Measurements from ENCODE around the gene PLA2G2F. TPM values are rescaled to one million over a fixed set of nuclear protein-coding genes. Genes with fewer than 3 reads are reported as not detected.

PLA2G2F gene
- total RNA-seq, 2 experiments from 2014 or later = not detected

DNA sequence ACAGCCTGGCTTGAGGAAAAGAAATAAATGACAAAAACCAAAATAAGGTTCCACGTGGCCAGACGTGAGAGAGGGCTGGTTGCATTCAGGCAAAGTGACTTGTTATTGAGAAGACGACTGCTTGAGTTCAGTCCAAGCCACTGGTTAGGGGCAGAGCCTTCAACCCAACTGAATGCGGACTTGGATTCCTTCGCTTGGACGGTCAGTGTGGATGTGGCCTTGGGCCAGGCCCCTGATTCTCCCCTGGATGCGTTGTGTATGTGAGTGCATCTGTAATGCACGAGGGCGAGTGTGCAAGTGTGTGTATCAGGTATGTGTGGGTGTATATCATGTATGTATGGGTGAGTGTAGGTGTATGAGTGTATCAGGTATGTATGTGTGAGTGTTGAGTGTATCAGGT lies 1.9 kb downstream of the PLA2G2F start:
- POLR2A ChIA-PET = no interaction called here
- intact Hi-C loops (cut with DNase I, micrococcal nuclease) = no loop called here
- ATAC-seq (ENCODE audit: poor library complexity) (no peak), DNase-seq (no peak)
- CTCF ChIA-PET = no interaction called here
- no peaks in the 10 kb centered on the region for H3K4me1 ChIP-seq (ENCODE audit: insufficient read depth, low read length)
- TF ChIP-seq, protein P1, sequence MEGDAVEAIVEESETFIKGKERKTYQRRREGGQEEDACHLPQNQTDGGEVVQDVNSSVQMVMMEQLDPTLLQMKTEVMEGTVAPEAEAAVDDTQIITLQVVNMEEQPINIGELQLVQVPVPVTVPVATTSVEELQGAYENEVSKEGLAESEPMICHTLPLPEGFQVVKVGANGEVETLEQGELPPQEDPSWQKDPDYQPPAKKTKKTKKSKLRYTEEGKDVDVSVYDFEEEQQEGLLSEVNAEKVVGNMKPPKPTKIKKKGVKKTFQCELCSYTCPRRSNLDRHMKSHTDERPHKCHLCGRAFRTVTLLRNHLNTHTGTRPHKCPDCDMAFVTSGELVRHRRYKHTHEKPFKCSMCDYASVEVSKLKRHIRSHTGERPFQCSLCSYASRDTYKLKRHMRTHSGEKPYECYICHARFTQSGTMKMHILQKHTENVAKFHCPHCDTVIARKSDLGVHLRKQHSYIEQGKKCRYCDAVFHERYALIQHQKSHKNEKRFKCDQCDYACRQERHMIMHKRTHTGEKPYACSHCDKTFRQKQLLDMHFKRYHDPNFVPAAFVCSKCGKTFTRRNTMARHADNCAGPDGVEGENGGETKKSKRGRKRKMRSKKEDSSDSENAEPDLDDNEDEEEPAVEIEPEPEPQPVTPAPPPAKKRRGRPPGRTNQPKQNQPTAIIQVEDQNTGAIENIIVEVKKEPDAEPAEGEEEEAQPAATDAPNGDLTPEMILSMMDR (IDR thresholded peaks at IDR 0.05) = no peak
- H3K27ac Mint-ChIP-seq = no peak overlapping the region
- H3K9me3 Mint-ChIP-seq = no peaks in the 10 kb centered on the region
- peaks cover 0 to 6% of the 10 kb centered on the region in 2 experiments for H3K27me3 ChIP-seq (ENCODE audit: control insufficient read depth in 1 of 2, insufficient read depth in 2 of 2, low read length in 2 of 2)
- no peak overlapping the region for H3K4me3 ChIP-seq (ENCODE audit: low read length)
- H3K4me1 Mint-ChIP-seq (ENCODE audit: low read depth) = no peaks in the 10 kb centered on the region
- H3K4me3 Mint-ChIP-seq = no peak overlapping the region
- H3K36me3 Mint-ChIP-seq (ENCODE audit: low read depth) = no peaks in the 10 kb centered on the region
- peaks cover 12% of the 10 kb centered on the region for H3K27me3 Mint-ChIP-seq
- H3K27ac ChIP-seq (ENCODE audit: low read depth in 1 of 2, low read length in 2 of 2) = no peak overlapping the region
- H3K36me3 ChIP-seq (ENCODE audit: insufficient read depth, low read length) = no peaks in the 10 kb centered on the region
- no peaks in the 10 kb centered on the region for H3K9me3 ChIP-seq (ENCODE audit: control insufficient read depth in 1 of 2, insufficient read depth in 1 of 2, low read length in 2 of 2)

- DNase-seq (no peak), ATAC-seq (ENCODE audit: poor library complexity) (no peak)
- H3K27me3 ChIP-seq (ENCODE audit: control insufficient read depth in 1 of 2, insufficient read depth in 2 of 2, low read length in 2 of 2) = peaks cover 0 to 6% of the 10 kb centered on the region in 2 experiments
- TF ChIP-seq, protein P1 (IDR thresholded peaks at IDR 0.05) = no peak
- intact Hi-C loops (cut with DNase I, micrococcal nuclease) = no loop called here
- ChIA-PET POLR2A (no interaction called here), CTCF (no interaction called here)
- Mint-ChIP-seq H3K9me3 (no peaks in the 10 kb centered on the region), H3K27me3 (peaks cover 9% of the 10 kb centered on the region), H3K36me3 (ENCODE audit: low read depth) (no peaks in the 10 kb centered on the region), H3K4me1 (ENCODE audit: low read depth) (no peaks in the 10 kb centered on the region), H3K4me3 (no peak overlapping the region), H3K27ac (no peak overlapping the region)
- H3K4me3 ChIP-seq (ENCODE audit: low read length) = no peak overlapping the region
- H3K4me1 ChIP-seq (ENCODE audit: insufficient read depth, low read length) = no peaks in the 10 kb centered on the region
- H3K27ac ChIP-seq (ENCODE audit: low read depth in 1 of 2, low read length in 2 of 2) = no peak overlapping the region
- no peaks in the 10 kb centered on the region for H3K36me3 ChIP-seq (ENCODE audit: insufficient read depth, low read length)
- no peaks in the 10 kb centered on the region for H3K9me3 ChIP-seq (ENCODE audit: control insufficient read depth in 1 of 2, insufficient read depth in 1 of 2, low read length in 2 of 2)
Observed at GRCh38 chr1:20141466-20141865, 2.3 kb downstream of the PLA2G2F start.

DNA sequence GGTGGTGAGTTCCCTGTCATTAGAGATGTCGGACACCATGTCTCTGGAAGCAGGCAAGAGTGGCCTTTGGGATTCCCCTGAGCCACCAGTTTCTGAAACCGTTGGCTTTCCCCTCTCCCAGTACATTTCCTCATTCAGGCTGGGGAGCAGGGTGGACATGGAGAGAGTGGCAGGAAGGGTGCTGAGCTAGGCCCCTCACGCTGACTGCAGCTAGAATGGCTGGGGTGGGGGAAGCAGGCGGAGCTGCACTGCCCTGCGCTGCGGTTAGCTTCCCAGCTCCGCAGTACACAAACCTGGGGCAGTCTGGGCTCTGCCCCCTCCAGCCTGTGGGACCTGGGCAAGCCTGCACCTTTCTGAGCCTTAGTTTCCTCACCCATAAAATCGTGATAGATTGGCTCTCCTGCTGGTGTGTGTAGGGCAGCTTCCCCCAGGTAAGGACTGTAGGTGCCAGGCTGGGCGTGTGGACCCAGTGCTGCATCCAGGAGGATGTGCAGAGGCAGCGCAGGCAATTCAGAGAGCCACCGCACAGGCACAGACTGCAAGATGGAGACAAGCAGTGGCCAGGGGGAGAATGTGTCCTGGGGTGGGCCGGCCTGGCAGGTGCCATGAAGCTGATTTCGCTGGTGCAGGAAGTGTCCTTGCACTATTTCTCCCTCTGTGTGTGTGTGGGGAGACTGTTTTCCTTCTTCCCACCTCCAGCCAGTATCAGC lies 3.0 kb downstream of the PLA2G2F start:
- H3K27me3 Mint-ChIP-seq = peaks cover 9% of the 10 kb centered on the region
- DNase-seq (no peak), ATAC-seq (ENCODE audit: poor library complexity) (no peak)
- H3K36me3 Mint-ChIP-seq (ENCODE audit: low read depth) = no peaks in the 10 kb centered on the region
- peaks cover 0 to 5% of the 10 kb centered on the region in 2 experiments for H3K27me3 ChIP-seq (ENCODE audit: control insufficient read depth in 1 of 2, insufficient read depth in 2 of 2, low read length in 2 of 2)
- TF ChIP-seq, protein P1 (IDR thresholded peaks at IDR 0.05) = no peak
- no peak overlapping the region for H3K4me3 Mint-ChIP-seq
- no peak overlapping the region for H3K27ac Mint-ChIP-seq
- CTCF ChIA-PET = no interaction called here
- no peaks in the 10 kb centered on the region for H3K9me3 ChIP-seq (ENCODE audit: control insufficient read depth in 1 of 2, insufficient read depth in 1 of 2, low read length in 2 of 2)
- H3K4me1 ChIP-seq (ENCODE audit: insufficient read depth, low read length) = no peaks in the 10 kb centered on the region
- H3K36me3 ChIP-seq (ENCODE audit: insufficient read depth, low read length) = no peaks in the 10 kb centered on the region
- no peak overlapping the region for H3K4me3 ChIP-seq (ENCODE audit: low read length)
- POLR2A ChIA-PET = no interaction called here
- H3K9me3 Mint-ChIP-seq = no peaks in the 10 kb centered on the region
- intact Hi-C loops (cut with DNase I, micrococcal nuclease) = no loop called here
- no peak overlapping the region for H3K27ac ChIP-seq (ENCODE audit: low read depth in 1 of 2, low read length in 2 of 2)
- no peaks in the 10 kb centered on the region for H3K4me1 Mint-ChIP-seq (ENCODE audit: low read depth)

Measured in CD4-positive, alpha-beta T cell (primary cell).